GM21825 (cell line): ENCODE measurements around the gene ABHD1.
"Not testable (repeated sequence)": the region's sequence is repeated elsewhere in the genome, so short reads cannot be mapped to it uniquely, and the experiment has no call there.

Source experiments
- ATAC-seq: cut with Tn5 transposase; IDR thresholded peaks from one replicate; pipeline ENCODE4 v1.9.1; 2021; ENCODE audit warnings: mild to moderate bottlenecking, moderate library complexity; ENCODE audit not compliant: unreplicated experiment

ABHD1 gene

GRCh38 chr2:27109083-27109482 is 14.5 kb upstream of the ABHD1 start:
- no peak for ATAC-seq

GRCh38 chr2:27110603-27111352 is 12.8 kb upstream of the ABHD1 start:
- not testable (repeated sequence) for ATAC-seq

DNA sequence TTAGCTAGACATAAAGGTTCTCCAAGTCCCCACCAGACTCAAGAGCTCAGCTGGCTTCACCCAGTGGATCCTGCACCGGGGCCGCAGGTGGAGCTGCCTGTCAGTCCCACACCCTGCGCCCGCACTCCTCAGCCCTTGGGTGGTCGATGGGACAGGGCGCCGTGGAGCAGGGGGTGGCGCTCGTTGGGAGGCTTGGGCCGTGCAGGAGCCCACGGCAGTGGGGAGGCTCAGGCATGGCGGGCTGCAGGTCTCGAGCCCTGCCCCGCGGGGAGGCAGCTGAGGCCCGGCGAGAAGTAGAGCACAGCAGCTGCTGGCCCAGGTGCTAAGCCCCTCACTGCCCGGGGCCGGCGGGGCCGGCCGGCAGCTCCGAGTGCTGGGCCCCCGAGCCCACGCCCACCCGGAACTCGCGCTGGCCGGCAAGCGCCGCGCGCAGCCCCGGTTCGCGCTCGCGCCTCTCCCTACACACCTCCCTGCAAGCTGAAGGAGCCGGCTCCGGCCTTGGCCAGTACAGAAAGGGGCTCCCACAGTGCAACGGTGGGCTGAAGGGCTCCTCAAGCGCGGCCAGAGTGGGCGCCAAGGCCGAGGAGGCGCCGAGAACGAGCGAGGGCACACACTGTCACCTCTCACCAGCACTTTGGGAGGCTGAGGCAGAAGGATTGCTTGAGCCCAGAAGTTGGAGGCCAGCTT is 12.1 kb upstream of the ABHD1 start:
- not testable (repeated sequence) for ATAC-seq

GRCh38 chr2:27115519-27115918 is 8.1 kb upstream of the ABHD1 start:
- ATAC-seq: no peak

DNA sequence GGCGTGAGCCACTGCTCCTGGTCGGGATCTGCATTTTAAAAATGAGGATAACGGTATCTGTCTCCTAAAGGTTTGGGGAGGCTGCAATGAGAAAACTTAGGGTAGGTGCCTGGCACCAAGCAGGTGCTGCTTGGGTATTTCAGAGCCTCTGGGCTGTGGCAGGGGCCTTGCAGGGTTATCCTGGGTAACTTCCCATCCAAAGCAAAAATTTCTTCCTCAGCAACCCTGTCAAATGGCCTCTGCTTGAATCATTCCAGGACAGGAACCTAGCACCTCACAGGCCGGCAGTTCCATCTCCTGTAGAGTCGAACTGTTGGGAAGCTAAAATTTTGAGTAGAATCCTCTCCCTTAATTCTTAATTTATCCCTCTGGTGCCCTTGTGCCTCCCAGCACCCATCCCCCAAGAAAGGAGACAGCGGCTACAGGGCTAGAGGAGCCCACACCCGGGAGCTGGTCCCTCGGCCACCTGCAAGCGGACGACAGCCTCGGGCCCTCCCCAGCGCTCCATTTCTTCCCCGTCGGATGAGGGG is 5.6 kb upstream of the ABHD1 start:
- ATAC-seq: no peak

GRCh38 chr2:27118525-27119329 is 4.9 kb upstream of the ABHD1 start, which contains the start of gene CGREF1:
Gene CGREF1, minus strand, starts transcription at chr2:27119128. Its CDS starts 14,762 bp downstream, at chr2:27104366.
- ATAC-seq: no peak

- ATAC-seq: not testable (repeated sequence)
Observed at GRCh38 chr2:27119330-27119670, 4.3 kb upstream of the ABHD1 start.

- no peak for ATAC-seq
Observed at GRCh38 chr2:27121906-27122305, 1.7 kb upstream of the ABHD1 start.

DNA sequence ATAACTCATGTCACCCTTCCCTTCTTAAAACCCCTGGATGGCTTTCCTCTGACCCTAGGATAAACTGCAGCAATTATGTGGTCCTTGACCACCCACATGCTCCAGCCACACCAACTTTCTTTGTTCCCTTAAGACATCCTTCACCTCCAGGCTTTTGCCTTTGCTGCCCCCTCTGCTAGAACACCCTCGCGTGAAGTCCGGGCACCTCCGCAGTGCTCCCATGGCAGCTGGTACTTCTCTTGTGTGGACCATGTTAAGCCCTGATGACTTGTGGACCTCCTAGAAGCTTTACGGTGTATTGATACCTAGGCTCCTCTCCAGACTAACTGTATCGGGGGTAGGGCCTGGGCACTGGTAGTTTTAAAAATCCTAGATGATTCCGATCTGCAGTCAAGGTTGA is 824 bp upstream of the ABHD1 start:
- ATAC-seq: no peak

DNA sequence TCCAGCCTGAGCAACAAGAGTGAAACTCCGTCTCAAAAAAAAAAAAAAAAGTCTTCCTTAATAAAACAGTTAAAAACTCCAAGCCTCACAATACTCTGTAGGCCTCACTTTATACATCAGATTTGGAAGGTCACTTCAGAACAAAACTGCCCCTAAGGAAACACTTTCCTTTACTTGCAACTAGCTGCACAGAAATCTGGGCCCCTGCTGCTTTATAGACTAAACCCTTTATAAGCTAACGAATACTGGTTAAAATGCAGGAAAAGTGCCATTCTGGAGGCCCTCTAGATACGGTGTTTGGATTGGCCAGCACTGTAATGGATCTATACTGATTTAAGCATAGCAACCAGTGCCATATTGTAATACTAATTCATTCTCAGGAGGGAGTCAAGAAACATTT is 1.5 kb downstream of the ABHD1 start:
- no peak for ATAC-seq

- ATAC-seq: no peak
Observed at GRCh38 chr2:27126252-27126710, 2.7 kb downstream of the ABHD1 start.

- ATAC-seq: no peak
Observed at GRCh38 chr2:27127883-27128667, 4.5 kb downstream of the ABHD1 start.

DNA sequence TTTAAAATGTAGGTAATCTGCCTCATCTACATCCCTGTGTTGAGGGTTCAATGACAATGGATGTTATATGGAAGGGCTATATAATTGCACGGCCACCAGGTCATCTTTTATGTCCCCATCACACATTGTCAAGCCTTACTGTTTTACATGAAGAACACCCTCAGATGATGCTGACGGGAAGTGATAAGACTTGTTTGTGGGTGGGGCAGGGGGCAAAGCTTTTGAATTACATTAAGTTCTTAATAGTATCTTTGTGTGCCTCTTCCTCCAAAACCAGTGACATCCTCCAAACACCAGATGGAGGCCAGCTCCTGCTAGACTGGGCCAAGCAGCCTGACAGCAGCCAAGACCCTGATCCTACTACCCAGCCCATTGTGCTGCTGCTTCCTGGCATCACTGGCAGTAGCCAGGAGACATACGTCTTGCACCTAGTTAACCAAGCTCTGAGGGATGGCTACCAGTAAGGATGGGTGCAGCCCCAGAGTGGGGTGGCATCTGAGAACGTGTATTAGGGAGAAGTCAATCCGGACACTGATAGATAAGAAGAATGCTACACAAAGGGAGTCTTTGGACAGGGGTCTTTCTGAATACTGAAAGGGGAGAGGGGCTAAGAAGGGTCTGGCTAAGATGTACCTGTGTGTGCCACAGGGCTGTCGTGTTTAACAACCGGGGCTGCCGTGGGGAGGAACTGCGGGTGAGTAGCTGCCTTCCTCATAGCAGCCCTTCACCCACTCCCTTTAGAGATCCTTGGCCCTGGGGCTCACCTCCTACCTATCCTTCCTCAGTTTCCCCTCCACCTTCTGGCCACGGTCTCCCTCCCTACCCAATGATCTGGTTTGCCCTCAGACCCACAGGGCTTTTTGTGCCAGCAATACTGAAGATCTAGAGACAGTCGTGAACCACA is 5.3 kb downstream of the ABHD1 start:
- ATAC-seq: no peak

GRCh38 chr2:27130396-27130795 is 6.8 kb downstream of the ABHD1 start:
- ATAC-seq: no peak

DNA sequence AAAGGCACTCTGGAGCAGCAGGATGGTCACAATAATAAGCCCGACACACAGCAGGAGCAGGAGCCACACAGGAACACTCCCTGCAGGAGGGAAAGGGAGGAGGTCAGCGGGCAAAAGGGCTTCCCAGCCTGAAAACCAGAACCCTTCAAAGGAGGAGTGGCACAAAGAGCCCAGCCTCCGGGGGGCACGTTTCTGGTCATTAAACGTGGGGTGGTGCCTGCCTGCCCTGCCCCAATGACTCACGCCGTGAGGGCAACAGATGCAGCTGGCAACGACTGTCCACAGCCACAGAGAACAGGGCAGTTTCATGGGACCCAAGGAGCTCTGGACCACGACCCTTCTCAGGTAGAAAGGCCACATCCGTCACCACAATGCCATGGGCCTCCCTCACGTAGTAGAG is 7.8 kb downstream of the ABHD1 start:
- no peak for ATAC-seq

GRCh38 chr2:27133195-27133875 is 9.7 kb downstream of the ABHD1 start:
- ATAC-seq: no peak

DNA sequence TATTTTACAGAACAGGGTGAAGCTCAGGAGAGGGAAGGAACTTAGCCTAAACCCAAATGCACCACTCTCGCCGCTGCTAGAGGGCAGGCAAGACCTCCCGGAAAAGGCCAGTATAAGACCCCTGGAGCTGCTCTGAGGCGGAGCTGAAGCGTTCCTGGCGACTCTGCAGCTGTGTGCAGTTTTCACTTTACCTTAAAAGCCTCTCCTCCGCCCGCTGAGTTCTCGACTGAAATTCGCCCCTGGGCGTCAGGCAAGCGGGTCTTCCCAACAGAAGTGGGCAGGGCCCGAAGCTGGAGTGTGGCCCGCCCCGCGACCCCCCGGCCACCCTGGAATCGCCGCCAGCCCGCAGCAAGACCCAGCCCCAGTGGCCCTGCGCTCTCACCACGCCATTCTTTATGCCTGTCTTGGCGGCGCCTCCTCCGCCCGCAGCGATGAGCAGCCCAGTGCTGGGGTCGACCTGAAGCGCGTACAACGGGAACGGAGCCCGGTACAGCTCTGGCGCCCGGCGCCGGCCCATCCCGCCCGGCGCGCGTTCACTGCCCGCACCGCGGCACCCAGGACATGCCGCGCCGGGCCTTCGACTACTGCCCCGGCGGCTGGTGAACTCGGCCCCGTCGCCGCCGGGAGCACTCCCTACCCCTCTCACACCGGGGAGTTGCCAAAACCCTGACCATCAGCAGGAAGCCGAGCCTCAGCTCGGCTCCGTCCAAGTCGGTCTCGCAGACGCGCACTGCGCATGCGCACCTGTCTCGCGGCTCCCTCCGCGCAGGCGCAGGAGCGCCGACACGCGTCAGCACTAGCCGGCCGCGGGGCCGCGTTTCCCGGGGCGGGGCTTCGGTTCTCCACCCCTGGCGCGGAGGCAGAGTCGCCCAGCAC is 10.5 kb downstream of the ABHD1 start, which contains the start of gene PREB:
Gene PREB, minus strand, starts transcription at position 732 of the 876 bp plus-strand sequence. Its CDS starts 215 bp downstream, at position 517.
- ATAC-seq: peak; percentile 74
